Transverse colon (tissue), 4 donors: ENCODE data around the gene MTF1.

ENCODE experiments used
- POLR2AphosphoS5 ChIP-seq, 3 donors: sonication (generic); formaldehyde crosslinking; IDR thresholded peaks; one replicate each; pipeline ENCODE4 v1.6.1; 2016; ENCODE audit warnings: antibody characterized with exemption in 3 of 3
- TF ChIP-seq, protein P1 (sequence below), 5 experiments: fragments of 200-600 bp in 3 of 5; fragments of 450-650 bp in 2 of 5; sonication (generic) in 3 of 5; IDR thresholded peaks; 1 replicate in 2 of 5; 2 replicates in 3 of 5; pipeline ENCODE4 v1.5.1; 2016 to 2017; ENCODE audit warnings: antibody characterized with exemption in 5 of 5, inconsistent platforms in 3 of 5, mild to moderate bottlenecking in 2 of 5, moderate library complexity in 1 of 5

DNA sequence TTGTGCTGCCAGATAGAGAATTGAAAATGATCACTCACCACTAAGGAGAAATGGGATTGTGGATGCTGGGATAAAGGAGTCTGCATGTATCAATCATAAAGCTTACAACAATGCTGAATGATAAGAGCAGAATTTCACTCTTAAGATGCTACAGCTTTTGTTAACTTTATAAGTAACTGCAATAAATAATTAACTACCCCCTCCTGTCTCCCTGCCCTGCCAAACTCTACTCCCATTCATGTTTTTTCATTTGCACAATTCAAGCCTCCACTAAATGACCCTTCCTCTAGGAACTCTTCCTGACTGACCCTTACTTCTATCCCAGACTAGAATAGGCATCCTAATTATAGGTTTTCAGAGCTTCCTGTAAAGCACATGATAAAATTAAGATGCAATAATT, 14.9 kb downstream of the MTF1 start:
- TF ChIP-seq, protein P1, sequence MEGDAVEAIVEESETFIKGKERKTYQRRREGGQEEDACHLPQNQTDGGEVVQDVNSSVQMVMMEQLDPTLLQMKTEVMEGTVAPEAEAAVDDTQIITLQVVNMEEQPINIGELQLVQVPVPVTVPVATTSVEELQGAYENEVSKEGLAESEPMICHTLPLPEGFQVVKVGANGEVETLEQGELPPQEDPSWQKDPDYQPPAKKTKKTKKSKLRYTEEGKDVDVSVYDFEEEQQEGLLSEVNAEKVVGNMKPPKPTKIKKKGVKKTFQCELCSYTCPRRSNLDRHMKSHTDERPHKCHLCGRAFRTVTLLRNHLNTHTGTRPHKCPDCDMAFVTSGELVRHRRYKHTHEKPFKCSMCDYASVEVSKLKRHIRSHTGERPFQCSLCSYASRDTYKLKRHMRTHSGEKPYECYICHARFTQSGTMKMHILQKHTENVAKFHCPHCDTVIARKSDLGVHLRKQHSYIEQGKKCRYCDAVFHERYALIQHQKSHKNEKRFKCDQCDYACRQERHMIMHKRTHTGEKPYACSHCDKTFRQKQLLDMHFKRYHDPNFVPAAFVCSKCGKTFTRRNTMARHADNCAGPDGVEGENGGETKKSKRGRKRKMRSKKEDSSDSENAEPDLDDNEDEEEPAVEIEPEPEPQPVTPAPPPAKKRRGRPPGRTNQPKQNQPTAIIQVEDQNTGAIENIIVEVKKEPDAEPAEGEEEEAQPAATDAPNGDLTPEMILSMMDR (IDR thresholded peaks at IDR 0.05) = no peak
- TF ChIP-seq POLR2AphosphoS5 (IDR thresholded peaks at IDR 0.05) = no peak
